HEK293 (cell line): ENCODE data around the gene SPART.

Source experiments
- CTCF ChIA-PET: fragments of 350-600 bp; formaldehyde crosslinking; extraction: SDS; loops from one replicate; lab custom pipeline; 2021; ENCODE audit warnings: antibody characterized with exemption; lab: Yijun Ruan, JAX
- POLR2A ChIA-PET: fragments of 300-600 bp; formaldehyde crosslinking; extraction: SDS; loops from one replicate; lab custom pipeline; 2020; ENCODE audit warnings: antibody characterized with exemption, inconsistent platforms; lab: Yijun Ruan, JAX
- H3K27ac ChIP-seq: fragments of 200-500 bp; sonication (Bioruptor generic); 2 replicates; pipeline ENCODE4 v1.5.1; 2014; ENCODE audit warnings: low read depth, low read length, control low read depth, inconsistent platforms; ENCODE audit errors: extremely low read depth
- H3K36me3 ChIP-seq, 2 experiments: fragments of 200-500 bp in 1 of 2; sonication (Bioruptor generic) in 1 of 2; 1 replicate in 1 of 2; 2 replicates in 1 of 2; pipeline ENCODE4 v1.5.1; 2014 to 2017; ENCODE audit warnings: inconsistent platforms in 2 of 2, low read length in 2 of 2; ENCODE audit not compliant: control insufficient read depth in 2 of 2, insufficient read depth in 1 of 2
- H3K4me1 ChIP-seq: fragments of 200-500 bp; sonication (Bioruptor generic); 2 replicates; pipeline ENCODE4 v1.5.1; 2014; ENCODE audit warnings: mild to moderate bottlenecking, low read length, inconsistent platforms; ENCODE audit not compliant: control insufficient read depth, insufficient read depth
- H3K4me3 ChIP-seq: 2 replicates; pipeline ENCODE4 v1.5.1; 2011; ENCODE audit warnings: low read depth, mild to moderate bottlenecking, control low read depth, low read length, moderate library complexity
- H3K9me3 ChIP-seq: fragments of 200-500 bp; sonication (Bioruptor generic); 2 replicates; pipeline ENCODE4 v1.5.1; 2014; ENCODE audit warnings: low read depth, low read length, inconsistent platforms; ENCODE audit not compliant: control insufficient read depth, insufficient read depth
- EGR2 ChIP-seq: fragments of 450-650 bp; formaldehyde crosslinking; IDR thresholded peaks from 2 replicates; pipeline ENCODE4 v1.5.1; 2016; ENCODE audit warnings: low read depth, missing biosample characterization, missing genetic modification characterization
- KLF10 ChIP-seq: fragments of 450-650 bp; IDR thresholded peaks from 2 replicates; pipeline ENCODE4 v1.5.1; 2018; ENCODE audit warnings: missing biosample characterization, mild to moderate bottlenecking, missing genetic modification characterization
- OSR2 ChIP-seq: fragments of 450-650 bp; formaldehyde crosslinking; IDR thresholded peaks from 2 replicates; pipeline ENCODE4 v1.5.1; 2016; ENCODE audit warnings: missing biosample characterization, missing genetic modification characterization
- SCRT1 ChIP-seq: fragments of 450-650 bp; formaldehyde crosslinking; IDR thresholded peaks from 2 replicates; pipeline ENCODE4 v1.5.1; 2016; ENCODE audit warnings: missing biosample characterization, missing genetic modification characterization, borderline replicate concordance
- SCRT2 ChIP-seq: fragments of 450-650 bp; formaldehyde crosslinking; IDR thresholded peaks from 2 replicates; pipeline ENCODE4 v1.5.1; 2016; ENCODE audit warnings: missing biosample characterization, missing genetic modification characterization
- SETDB1 ChIP-seq: IDR thresholded peaks from one replicate; pipeline ENCODE4 v1.6.1; 2017; ENCODE audit warnings: mild to moderate bottlenecking, low read length, moderate library complexity, mixed read lengths; ENCODE audit not compliant: insufficient read length
- SP3 ChIP-seq: fragments of 450-650 bp; formaldehyde crosslinking; IDR thresholded peaks from 2 replicates; pipeline ENCODE4 v1.5.1; 2016; ENCODE audit warnings: missing biosample characterization, missing genetic modification characterization
- SP7 ChIP-seq: fragments of 450-650 bp; formaldehyde crosslinking; IDR thresholded peaks from 2 replicates; pipeline ENCODE4 v1.5.1; 2016; ENCODE audit warnings: missing biosample characterization, missing genetic modification characterization
- ZFP69B ChIP-seq: fragments of 450-650 bp; formaldehyde crosslinking; IDR thresholded peaks from 2 replicates; pipeline ENCODE4 v1.5.1; 2016; ENCODE audit warnings: missing biosample characterization, missing genetic modification characterization
- ZNF146 ChIP-seq: fragments of 450-650 bp; formaldehyde crosslinking; IDR thresholded peaks from 2 replicates; pipeline ENCODE4 v1.5.1; 2016; ENCODE audit warnings: missing biosample characterization, missing genetic modification characterization
- ZNF169 ChIP-seq: fragments of 450-650 bp; formaldehyde crosslinking; IDR thresholded peaks from 2 replicates; pipeline ENCODE4 v1.5.1; 2016; ENCODE audit warnings: missing biosample characterization, missing genetic modification characterization
- ZNF184 ChIP-seq: fragments of 450-650 bp; IDR thresholded peaks from 2 replicates; pipeline ENCODE4 v1.5.1; 2018; ENCODE audit warnings: missing biosample characterization, mild to moderate bottlenecking, missing genetic modification characterization
- ZNF211 ChIP-seq: fragments of 450-650 bp; formaldehyde crosslinking; IDR thresholded peaks from 2 replicates; pipeline ENCODE4 v1.5.1; 2016; ENCODE audit warnings: low read depth, missing biosample characterization, missing genetic modification characterization
- ZNF555 ChIP-seq: fragments of 450-650 bp; formaldehyde crosslinking; conservative IDR thresholded peaks from 2 replicates; pipeline ENCODE4 v1.5.1; 2017; ENCODE audit warnings: missing biosample characterization, mild to moderate bottlenecking, missing genetic modification characterization, inconsistent platforms
- ZNF610 ChIP-seq: fragments of 450-650 bp; formaldehyde crosslinking; IDR thresholded peaks from 2 replicates; pipeline ENCODE4 v1.5.1; 2016; ENCODE audit warnings: missing biosample characterization, missing genetic modification characterization, borderline replicate concordance
- ZNF624 ChIP-seq: fragments of 450-650 bp; formaldehyde crosslinking; IDR thresholded peaks from 2 replicates; pipeline ENCODE4 v1.5.1; 2017; ENCODE audit warnings: missing biosample characterization, missing genetic modification characterization
- ZNF660 ChIP-seq: fragments of 450-650 bp; IDR thresholded peaks from 2 replicates; pipeline ENCODE4 v1.5.1; 2018; ENCODE audit warnings: missing biosample characterization, mild to moderate bottlenecking, missing genetic modification characterization
- ZNF707 ChIP-seq: fragments of 450-650 bp; formaldehyde crosslinking; IDR thresholded peaks from 2 replicates; pipeline ENCODE4 v1.5.1; 2016; ENCODE audit warnings: missing biosample characterization, missing genetic modification characterization
- ZNF76 ChIP-seq: fragments of 450-650 bp; formaldehyde crosslinking; IDR thresholded peaks from 2 replicates; pipeline ENCODE4; 2016; ENCODE audit warnings: low read depth, missing biosample characterization, missing genetic modification characterization, borderline replicate concordance
- TF ChIP-seq, protein P1 (sequence below): fragments of 450-650 bp; formaldehyde crosslinking; IDR thresholded peaks from 2 replicates; pipeline ENCODE4 v1.5.1; 2016; ENCODE audit warnings: missing biosample characterization, missing genetic modification characterization
- TF ChIP-seq, protein P2 (sequence below): fragments of 450-650 bp; formaldehyde crosslinking; IDR thresholded peaks from 2 replicates; pipeline ENCODE4 v1.5.1; 2016; ENCODE audit warnings: missing biosample characterization, missing genetic modification characterization
- TF ChIP-seq, protein P3 (sequence below): fragments of 450-650 bp; formaldehyde crosslinking; IDR thresholded peaks from 2 replicates; pipeline ENCODE4 v1.5.1; 2017; ENCODE audit warnings: missing biosample characterization, mild to moderate bottlenecking, missing genetic modification characterization, moderate library complexity
- TF ChIP-seq, protein P4 (sequence below): fragments of 450-650 bp; formaldehyde crosslinking; IDR thresholded peaks from 2 replicates; pipeline ENCODE4 v1.5.1; 2016; ENCODE audit warnings: missing biosample characterization, missing genetic modification characterization
- TF ChIP-seq, protein P5 (sequence below): fragments of 450-650 bp; formaldehyde crosslinking; IDR thresholded peaks from 2 replicates; pipeline ENCODE4 v1.5.1; 2016; ENCODE audit warnings: missing biosample characterization, missing genetic modification characterization, borderline replicate concordance
- TF ChIP-seq, protein P6 (sequence below): sonication (generic); formaldehyde crosslinking; IDR thresholded peaks from 2 replicates; pipeline ENCODE4 v1.8.1; 2022; ENCODE audit warnings: mild to moderate bottlenecking, moderate library complexity, missing genetic modification reagents
- TF ChIP-seq, protein P7 (sequence below): fragments of 450-650 bp; formaldehyde crosslinking; IDR thresholded peaks from 2 replicates; pipeline ENCODE4 v1.5.1; 2016; ENCODE audit warnings: missing biosample characterization, missing genetic modification characterization
- TF ChIP-seq, protein P8 (sequence below): fragments of 450-650 bp; formaldehyde crosslinking; IDR thresholded peaks from 2 replicates; pipeline ENCODE4 v1.5.1; 2017; ENCODE audit warnings: missing biosample characterization, missing genetic modification characterization

SPART gene

DNA sequence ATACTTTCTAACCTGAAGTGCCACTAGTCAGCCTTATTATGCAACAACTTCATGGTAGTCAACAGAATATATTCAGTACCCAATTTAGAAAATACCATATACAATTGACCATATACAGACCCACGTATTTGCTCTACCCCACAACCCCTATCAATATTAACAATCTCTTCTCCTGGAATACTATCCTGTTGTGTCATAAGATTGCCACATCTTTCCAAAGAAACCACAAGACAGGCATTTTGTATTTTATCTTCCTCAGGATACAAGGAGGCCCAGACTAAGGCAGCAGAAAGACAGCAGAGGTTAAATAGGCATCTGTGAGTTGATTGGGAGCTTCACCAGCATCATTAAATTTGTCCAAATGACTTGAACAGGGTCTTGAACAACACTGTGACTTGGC lies 4.5 kb downstream of the SPART start (continued):
- TF ChIP-seq, protein P1, sequence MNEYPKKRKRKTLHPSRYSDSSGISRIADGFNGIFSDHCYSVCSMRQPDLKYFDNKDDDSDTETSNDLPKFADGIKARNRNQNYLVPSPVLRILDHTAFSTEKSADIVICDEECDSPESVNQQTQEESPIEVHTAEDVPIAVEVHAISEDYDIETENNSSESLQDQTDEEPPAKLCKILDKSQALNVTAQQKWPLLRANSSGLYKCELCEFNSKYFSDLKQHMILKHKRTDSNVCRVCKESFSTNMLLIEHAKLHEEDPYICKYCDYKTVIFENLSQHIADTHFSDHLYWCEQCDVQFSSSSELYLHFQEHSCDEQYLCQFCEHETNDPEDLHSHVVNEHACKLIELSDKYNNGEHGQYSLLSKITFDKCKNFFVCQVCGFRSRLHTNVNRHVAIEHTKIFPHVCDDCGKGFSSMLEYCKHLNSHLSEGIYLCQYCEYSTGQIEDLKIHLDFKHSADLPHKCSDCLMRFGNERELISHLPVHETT (tag by site-specific recombination), result no peak
- no peak for TF ChIP-seq ZNF146 (tag by site-specific recombination)
- no peak for TF ChIP-seq KLF10

DNA sequence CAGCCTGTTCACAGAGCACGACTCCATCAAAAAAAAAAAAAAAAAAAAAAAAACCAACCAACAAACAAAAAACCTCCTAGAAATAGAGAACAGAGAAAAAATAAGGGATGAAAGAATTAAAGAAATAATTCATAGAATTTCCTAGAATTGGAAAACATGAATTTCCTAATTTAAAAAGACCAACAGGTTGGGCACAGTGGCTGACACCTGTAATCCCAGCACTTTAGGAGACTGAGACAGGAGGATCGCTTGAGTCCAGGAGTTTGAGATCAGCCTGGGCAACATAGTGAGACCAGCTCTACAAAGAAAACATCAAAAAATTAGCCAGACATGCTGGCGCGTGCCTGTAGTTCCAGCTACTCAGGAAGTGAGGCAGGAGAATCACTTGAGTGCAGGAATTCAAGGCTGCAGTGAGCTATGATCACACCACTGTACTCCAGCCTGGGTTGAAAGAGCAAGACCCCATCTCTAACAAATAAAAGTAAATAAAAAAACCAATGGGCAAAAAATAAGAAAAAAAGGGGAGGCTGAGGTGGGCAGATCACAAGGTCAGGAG lies 6.5 kb downstream of the SPART start:
- no peak overlapping the region for H3K27ac ChIP-seq
- H3K36me3 ChIP-seq, result no peaks in the 10 kb centered on the region
- H3K4me3 ChIP-seq, result no peak overlapping the region
- ChIA-PET POLR2A (no interaction called here), CTCF (interaction anchor here (0.6 to 1.4 kb wide), 3 partner anchors 10 to 127 kb away, joined by 4 to 5 read pairs (median 4); no protein-coding TSS in a partner anchor)
- peaks cover 11% of the 10 kb centered on the region; the same call in 1 of the 2 replicates for H3K4me1 ChIP-seq
- no peaks in the 10 kb centered on the region for H3K9me3 ChIP-seq
- TF ChIP-seq, protein P2, sequence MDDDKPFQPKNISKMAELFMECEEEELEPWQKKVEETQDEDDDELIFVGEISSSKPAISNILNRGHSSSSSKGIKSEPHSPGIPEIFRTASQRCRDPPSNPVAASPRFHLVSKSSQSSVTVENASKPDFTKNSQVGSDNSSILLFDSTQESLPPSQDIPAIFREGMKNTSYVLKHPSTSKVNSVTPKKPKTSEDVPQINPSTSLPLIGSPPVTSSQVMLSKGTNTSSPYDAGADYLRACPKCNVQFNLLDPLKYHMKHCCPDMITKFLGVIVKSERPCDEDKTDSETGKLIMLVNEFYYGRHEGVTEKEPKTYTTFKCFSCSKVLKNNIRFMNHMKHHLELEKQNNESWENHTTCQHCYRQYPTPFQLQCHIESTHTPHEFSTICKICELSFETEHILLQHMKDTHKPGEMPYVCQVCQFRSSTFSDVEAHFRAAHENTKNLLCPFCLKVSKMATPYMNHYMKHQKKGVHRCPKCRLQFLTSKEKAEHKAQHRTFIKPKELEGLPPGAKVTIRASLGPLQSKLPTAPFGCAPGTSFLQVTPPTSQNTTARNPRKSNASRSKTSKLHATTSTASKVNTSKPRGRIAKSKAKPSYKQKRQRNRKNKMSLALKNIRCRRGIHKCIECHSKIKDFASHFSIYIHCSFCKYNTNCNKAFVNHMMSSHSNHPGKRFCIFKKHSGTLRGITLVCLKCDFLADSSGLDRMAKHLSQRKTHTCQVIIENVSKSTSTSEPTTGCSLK, result no peak
- TF ChIP-seq, protein P3, sequence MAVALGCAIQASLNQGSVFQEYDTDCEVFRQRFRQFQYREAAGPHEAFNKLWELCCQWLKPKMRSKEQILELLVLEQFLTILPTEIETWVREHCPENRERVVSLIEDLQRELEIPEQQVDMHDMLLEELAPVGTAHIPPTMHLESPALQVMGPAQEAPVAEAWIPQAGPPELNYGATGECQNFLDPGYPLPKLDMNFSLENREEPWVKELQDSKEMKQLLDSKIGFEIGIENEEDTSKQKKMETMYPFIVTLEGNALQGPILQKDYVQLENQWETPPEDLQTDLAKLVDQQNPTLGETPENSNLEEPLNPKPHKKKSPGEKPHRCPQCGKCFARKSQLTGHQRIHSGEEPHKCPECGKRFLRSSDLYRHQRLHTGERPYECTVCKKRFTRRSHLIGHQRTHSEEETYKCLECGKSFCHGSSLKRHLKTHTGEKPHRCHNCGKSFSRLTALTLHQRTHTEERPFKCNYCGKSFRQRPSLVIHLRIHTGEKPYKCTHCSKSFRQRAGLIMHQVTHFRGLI (tag by site-specific recombination), result peak; percentile 84; the same call in 1 of the 2 replicates
- TF ChIP-seq ZFP69B (tag by site-specific recombination), result no peak
- no peak for TF ChIP-seq ZNF169 (tag by site-specific recombination)
- TF ChIP-seq ZNF660 (tag by site-specific recombination), result no peak
- TF ChIP-seq ZNF211, result no peak
- TF ChIP-seq ZNF610 (tag by site-specific recombination), result no peak
- TF ChIP-seq, protein P4, sequence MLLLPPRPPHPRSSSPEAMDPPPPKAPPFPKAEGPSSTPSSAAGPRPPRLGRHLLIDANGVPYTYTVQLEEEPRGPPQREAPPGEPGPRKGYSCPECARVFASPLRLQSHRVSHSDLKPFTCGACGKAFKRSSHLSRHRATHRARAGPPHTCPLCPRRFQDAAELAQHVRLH, result no peak
- TF ChIP-seq ZNF76, result no peak
- TF ChIP-seq SP7 (tag by site-specific recombination), result no peak
- no peak for TF ChIP-seq SETDB1
- no peak for TF ChIP-seq ZNF184 (tag by site-specific recombination)
- peak; percentile 91 for TF ChIP-seq SCRT1 (tag by site-specific recombination)
- no peak for TF ChIP-seq ZNF707
- TF ChIP-seq, protein P5, sequence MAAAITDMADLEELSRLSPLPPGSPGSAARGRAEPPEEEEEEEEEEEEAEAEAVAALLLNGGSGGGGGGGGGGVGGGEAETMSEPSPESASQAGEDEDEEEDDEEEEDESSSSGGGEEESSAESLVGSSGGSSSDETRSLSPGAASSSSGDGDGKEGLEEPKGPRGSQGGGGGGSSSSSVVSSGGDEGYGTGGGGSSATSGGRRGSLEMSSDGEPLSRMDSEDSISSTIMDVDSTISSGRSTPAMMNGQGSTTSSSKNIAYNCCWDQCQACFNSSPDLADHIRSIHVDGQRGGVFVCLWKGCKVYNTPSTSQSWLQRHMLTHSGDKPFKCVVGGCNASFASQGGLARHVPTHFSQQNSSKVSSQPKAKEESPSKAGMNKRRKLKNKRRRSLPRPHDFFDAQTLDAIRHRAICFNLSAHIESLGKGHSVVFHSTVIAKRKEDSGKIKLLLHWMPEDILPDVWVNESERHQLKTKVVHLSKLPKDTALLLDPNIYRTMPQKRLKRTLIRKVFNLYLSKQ (tag by site-specific recombination), result no peak
- peak; percentile 90 for TF ChIP-seq SCRT2 (tag by site-specific recombination)
- no peak for TF ChIP-seq SP3 (tag by site-specific recombination)
- TF ChIP-seq, protein P6, sequence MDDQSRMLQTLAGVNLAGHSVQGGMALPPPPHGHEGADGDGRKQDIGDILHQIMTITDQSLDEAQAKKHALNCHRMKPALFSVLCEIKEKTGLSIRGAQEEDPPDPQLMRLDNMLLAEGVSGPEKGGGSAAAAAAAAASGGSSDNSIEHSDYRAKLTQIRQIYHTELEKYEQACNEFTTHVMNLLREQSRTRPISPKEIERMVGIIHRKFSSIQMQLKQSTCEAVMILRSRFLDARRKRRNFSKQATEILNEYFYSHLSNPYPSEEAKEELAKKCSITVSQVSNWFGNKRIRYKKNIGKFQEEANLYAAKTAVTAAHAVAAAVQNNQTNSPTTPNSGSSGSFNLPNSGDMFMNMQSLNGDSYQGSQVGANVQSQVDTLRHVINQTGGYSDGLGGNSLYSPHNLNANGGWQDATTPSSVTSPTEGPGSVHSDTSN, result no peak
- TF ChIP-seq, protein P7, sequence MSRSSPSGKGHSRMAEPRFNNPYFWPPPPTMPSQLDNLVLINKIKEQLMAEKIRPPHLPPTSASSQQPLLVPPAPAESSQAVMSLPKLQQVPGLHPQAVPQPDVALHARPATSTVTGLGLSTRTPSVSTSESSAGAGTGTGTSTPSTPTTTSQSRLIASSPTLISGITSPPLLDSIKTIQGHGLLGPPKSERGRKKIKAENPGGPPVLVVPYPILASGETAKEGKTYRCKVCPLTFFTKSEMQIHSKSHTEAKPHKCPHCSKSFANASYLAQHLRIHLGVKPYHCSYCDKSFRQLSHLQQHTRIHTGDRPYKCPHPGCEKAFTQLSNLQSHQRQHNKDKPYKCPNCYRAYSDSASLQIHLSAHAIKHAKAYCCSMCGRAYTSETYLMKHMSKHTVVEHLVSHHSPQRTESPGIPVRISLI (tag by site-specific recombination), result peak; percentile 26; the same call in 1 of the 2 replicates
- TF ChIP-seq ZNF624 (tag by site-specific recombination), result no peak
- TF ChIP-seq OSR2, result no peak
- TF ChIP-seq, protein P8, sequence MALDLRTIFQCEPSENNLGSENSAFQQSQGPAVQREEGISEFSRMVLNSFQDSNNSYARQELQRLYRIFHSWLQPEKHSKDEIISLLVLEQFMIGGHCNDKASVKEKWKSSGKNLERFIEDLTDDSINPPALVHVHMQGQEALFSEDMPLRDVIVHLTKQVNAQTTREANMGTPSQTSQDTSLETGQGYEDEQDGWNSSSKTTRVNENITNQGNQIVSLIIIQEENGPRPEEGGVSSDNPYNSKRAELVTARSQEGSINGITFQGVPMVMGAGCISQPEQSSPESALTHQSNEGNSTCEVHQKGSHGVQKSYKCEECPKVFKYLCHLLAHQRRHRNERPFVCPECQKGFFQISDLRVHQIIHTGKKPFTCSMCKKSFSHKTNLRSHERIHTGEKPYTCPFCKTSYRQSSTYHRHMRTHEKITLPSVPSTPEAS (tag by site-specific recombination), result no peak
- no peak for TF ChIP-seq ZNF555
- TF ChIP-seq EGR2, result no peak
